Gastroesophageal sphincter (tissue), 3 donors: Measurements from ENCODE around the gene DDX5.
A peak's percentile ranks its signal among the peaks of the same experiment; 100 is the strongest.

Source experiments
- CTCF ChIP-seq, 4 experiments: fragments of 200-600 bp in 2 of 4; fragments of 450-650 bp in 2 of 4; sonication (generic) in 1 of 4; IDR thresholded peaks; one replicate each; pipeline ENCODE4 v1.5.1; 2017 to 2019; ENCODE audit warnings: antibody characterized with exemption in 4 of 4, mild to moderate bottlenecking in 2 of 4, moderate library complexity in 2 of 4
- EP300 ChIP-seq: sonication (generic); formaldehyde crosslinking; IDR thresholded peaks from one replicate; pipeline ENCODE4 v1.6.1; 2017; ENCODE audit warnings: antibody characterized with exemption, mild to moderate bottlenecking
- POLR2A ChIP-seq, 2 donors: fragments of 450-650 bp; IDR thresholded peaks; one replicate each; pipeline ENCODE4 v1.6.1; 2017; ENCODE audit warnings: antibody characterized with exemption in 2 of 2, mild to moderate bottlenecking in 2 of 2, moderate library complexity in 1 of 2
- POLR2AphosphoS5 ChIP-seq: sonication (generic); formaldehyde crosslinking; IDR thresholded peaks from one replicate; pipeline ENCODE4 v1.6.1; 2017; ENCODE audit warnings: antibody characterized with exemption

GRCh38 chr17:64492481-64493109 lies 13.5 kb downstream of the DDX5 start:
- TF ChIP-seq POLR2A (IDR thresholded peaks at IDR 0.05), result no peak
- TF ChIP-seq CTCF (IDR thresholded peaks at IDR 0.05), result peak; percentile 43 to 60 (median 50)
- no peak for TF ChIP-seq POLR2AphosphoS5
- no peak for TF ChIP-seq EP300
